Measurements from ENCODE around the gene RANBP17.
"Not testable (repeated sequence)": the region's sequence is repeated elsewhere in the genome, so short reads cannot be mapped to it uniquely, and the experiment has no call there.

The RANBP17 gene

DNA sequence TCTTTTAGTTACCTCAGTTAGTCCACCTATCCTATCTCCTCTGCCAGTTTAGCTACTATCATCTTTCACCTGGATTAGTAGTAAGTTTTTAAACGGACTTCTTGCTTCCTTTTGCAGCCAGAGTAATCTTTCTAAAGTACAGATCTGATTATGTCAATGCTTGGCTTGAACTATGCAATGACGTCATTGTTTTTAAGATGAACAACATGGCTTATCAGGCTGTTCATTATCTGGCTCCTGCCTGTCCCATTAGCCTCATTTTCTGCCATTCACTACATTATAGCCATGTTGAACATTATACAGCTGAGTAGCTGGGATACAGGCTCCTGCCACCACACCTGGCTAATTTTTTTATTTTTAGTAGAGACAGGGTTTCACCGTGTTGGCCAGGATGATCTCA, 98.7 kb downstream of the RANBP17 start:
- no peak overlapping the region for H3K27ac ChIP-seq (ENCODE audit: low read length)
- no peaks in the 10 kb centered on the region for H3K4me1 ChIP-seq (ENCODE audit: control insufficient read depth in 1 of 2, insufficient read depth in 2 of 2, low read length in 2 of 2)
- no peak overlapping the region for H3K4me3 ChIP-seq (ENCODE audit: low read depth in 1 of 2, low read length in 2 of 2)
- H3K9me3 ChIP-seq (ENCODE audit: control insufficient read depth in 1 of 2, low read length in 2 of 2): no peaks in the 10 kb centered on the region
- no peaks in the 10 kb centered on the region for H3K36me3 ChIP-seq (ENCODE audit: control insufficient read depth in 1 of 2, insufficient read depth in 2 of 2, low read length in 2 of 2)
- no peaks in the 10 kb centered on the region for H3K27me3 ChIP-seq (ENCODE audit: low read depth, low read length)

DNA sequence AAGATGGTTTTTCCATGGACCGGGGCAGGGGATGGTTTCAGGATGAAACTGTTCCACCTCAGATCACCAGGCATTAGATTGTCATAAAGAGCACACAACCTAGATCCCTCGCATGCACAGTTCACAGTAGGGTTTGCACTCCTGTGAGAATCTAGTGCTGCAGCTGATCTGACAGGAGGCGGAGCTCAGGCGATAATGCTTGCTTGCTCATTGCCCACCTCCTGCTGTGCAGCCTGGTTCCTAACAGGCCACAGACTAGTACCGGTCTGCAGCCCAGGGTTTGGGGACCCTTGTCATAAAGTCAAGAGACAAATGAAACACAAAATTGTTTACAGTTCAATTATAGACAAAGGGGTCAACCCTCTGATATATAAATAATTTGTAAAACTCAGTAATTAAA, 101.7 kb downstream of the RANBP17 start:
- Histone ChIP-seq H3K4me3 (ENCODE audit: low read depth in 1 of 2, low read length in 2 of 2) (no peak overlapping the region), H3K36me3 (ENCODE audit: control insufficient read depth in 1 of 2, insufficient read depth in 2 of 2, low read length in 2 of 2) (no peaks in the 10 kb centered on the region), H3K4me1 (ENCODE audit: control insufficient read depth in 1 of 2, insufficient read depth in 2 of 2, low read length in 2 of 2) (no peaks in the 10 kb centered on the region), H3K27me3 (ENCODE audit: low read depth, low read length) (no peaks in the 10 kb centered on the region), H3K27ac (ENCODE audit: low read length) (no peak overlapping the region), H3K9me3 (ENCODE audit: control insufficient read depth in 1 of 2, low read length in 2 of 2) (no peaks in the 10 kb centered on the region)

DNA sequence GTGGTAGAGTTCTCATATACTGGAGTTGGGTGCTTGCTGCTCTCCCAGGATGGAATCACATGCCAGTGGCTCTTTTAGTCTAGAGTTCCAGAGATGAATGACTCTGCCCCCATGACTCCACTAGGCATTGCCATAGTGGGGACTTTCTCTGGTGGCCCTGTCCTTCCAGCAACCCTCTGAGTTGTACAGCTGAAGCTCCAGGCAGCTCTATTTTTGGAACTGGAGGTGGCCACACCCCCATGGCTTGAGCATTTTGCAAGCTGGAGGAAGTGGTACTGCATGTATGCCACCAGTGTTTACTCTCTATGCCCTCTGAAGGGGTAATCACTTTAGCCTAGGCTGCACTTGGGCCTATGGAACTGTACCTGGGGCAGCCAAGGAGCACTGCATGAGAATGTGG, 112.6 kb downstream of the RANBP17 start:
- Histone ChIP-seq H3K4me1 (ENCODE audit: control insufficient read depth in 1 of 2, insufficient read depth in 2 of 2, low read length in 2 of 2) (no peaks in the 10 kb centered on the region), H3K27ac (ENCODE audit: low read length) (no peak overlapping the region), H3K27me3 (ENCODE audit: low read depth, low read length) (no peaks in the 10 kb centered on the region), H3K9me3 (ENCODE audit: control insufficient read depth in 1 of 2, low read length in 2 of 2) (no peaks in the 10 kb centered on the region), H3K36me3 (ENCODE audit: control insufficient read depth in 1 of 2, insufficient read depth in 2 of 2, low read length in 2 of 2) (no peaks in the 10 kb centered on the region), H3K4me3 (ENCODE audit: low read depth in 1 of 2, low read length in 2 of 2) (no peak overlapping the region)

DNA sequence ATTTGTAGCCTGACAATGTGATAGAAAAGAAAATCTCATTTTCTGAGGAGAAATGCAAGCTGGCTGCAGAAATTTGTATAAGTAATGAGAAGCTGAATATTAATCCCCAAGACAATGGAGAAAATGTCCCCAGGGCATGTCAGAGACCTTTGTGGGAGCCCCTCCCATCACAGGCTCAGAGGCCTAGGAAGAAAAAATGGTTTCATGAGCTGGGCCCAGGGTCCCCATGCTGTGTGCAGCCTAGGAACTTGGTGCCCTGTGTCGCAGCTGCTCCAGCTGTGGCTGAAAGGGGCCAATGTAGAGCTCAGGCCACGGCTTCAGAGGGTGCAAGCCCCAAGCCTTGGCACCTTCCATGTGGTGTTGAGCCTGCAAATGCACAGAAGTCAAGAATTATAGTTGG, 118.4 kb downstream of the RANBP17 start:
- not testable (repeated sequence) for H3K36me3 ChIP-seq (ENCODE audit: control insufficient read depth in 1 of 2, insufficient read depth in 2 of 2, low read length in 2 of 2); H3K4me1 ChIP-seq (ENCODE audit: control insufficient read depth in 1 of 2, insufficient read depth in 2 of 2, low read length in 2 of 2); H3K4me3 ChIP-seq (ENCODE audit: low read depth in 1 of 2, low read length in 2 of 2); H3K27ac ChIP-seq (ENCODE audit: low read length); H3K27me3 ChIP-seq (ENCODE audit: low read depth, low read length); H3K9me3 ChIP-seq (ENCODE audit: control insufficient read depth in 1 of 2, low read length in 2 of 2)

DNA sequence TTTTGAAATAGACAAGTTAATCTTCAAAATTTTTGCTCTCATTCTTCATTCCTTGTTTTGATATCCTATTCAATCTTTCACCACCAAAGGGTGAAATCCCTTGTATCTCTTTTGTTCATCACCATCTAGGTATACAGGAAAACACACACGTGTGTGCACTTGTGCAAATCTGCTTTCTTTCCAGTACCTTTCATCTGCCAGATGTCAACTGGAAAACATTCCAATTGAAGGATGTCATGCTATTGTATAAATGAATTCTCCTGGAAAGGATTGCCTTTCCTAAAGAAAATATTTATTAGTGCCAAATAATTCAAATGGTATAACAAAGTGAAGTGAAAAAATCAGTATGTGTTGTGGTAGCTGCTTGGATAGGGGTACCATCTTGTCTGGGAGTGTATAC, 123.7 kb downstream of the RANBP17 start:
- H3K27ac ChIP-seq (ENCODE audit: low read length): no peak overlapping the region
- H3K27me3 ChIP-seq (ENCODE audit: low read depth, low read length): no peaks in the 10 kb centered on the region
- H3K36me3 ChIP-seq (ENCODE audit: control insufficient read depth in 1 of 2, insufficient read depth in 2 of 2, low read length in 2 of 2): no peaks in the 10 kb centered on the region
- peaks cover 0 to 2% of the 10 kb centered on the region in 2 donors for H3K9me3 ChIP-seq (ENCODE audit: control insufficient read depth in 1 of 2, low read length in 2 of 2)
- H3K4me1 ChIP-seq (ENCODE audit: control insufficient read depth in 1 of 2, insufficient read depth in 2 of 2, low read length in 2 of 2): no peaks in the 10 kb centered on the region
- no peak overlapping the region for H3K4me3 ChIP-seq (ENCODE audit: low read depth in 1 of 2, low read length in 2 of 2)

DNA sequence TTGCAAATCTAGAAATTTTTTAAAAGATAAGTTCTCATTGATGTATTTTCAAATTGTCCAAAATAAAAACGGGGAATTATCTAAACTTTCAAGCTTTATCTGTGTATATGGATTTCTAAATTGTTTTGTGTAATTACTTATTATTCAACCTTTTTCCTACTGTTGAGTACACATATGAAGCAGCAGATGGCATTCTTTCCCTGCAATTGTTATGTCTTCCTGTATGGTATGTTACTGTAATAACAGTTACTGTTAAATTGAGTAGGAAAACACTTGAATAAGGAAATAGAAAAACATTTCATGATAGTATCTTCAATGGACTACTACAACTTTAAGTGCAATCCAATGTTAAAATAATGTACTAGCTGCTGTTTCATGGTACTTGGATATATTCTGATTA, 124.8 kb downstream of the RANBP17 start:
- Histone ChIP-seq H3K4me1 (ENCODE audit: control insufficient read depth in 1 of 2, insufficient read depth in 2 of 2, low read length in 2 of 2) (no peaks in the 10 kb centered on the region), H3K36me3 (ENCODE audit: control insufficient read depth in 1 of 2, insufficient read depth in 2 of 2, low read length in 2 of 2) (no peaks in the 10 kb centered on the region), H3K27me3 (ENCODE audit: low read depth, low read length) (no peaks in the 10 kb centered on the region)

DNA sequence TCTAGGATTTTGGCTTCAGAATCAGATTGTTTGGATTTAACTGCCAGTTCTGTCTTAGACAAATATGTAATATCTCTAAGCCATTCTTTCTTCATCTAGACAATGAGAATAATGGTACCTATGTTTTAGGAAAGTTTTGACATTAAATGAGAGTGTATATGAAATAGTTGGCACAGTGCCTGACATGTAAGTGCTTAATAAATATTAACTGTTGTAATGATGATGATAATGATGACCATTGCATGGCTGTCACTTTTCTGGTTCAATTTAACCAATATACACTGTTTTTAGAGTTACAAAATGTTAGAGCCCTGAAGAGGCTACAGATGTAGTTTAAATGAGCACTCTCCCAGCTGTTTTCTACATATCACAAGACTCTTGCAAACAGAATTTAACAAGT, 131.7 kb downstream of the RANBP17 start:
- no peaks in the 10 kb centered on the region for H3K4me1 ChIP-seq (ENCODE audit: control insufficient read depth in 1 of 2, insufficient read depth in 2 of 2, low read length in 2 of 2)
- no peaks in the 10 kb centered on the region for H3K27me3 ChIP-seq (ENCODE audit: low read depth, low read length)
- no peak overlapping the region for H3K27ac ChIP-seq (ENCODE audit: low read length)
- no peak overlapping the region for H3K4me3 ChIP-seq (ENCODE audit: low read depth in 1 of 2, low read length in 2 of 2)
- no peaks in the 10 kb centered on the region for H3K36me3 ChIP-seq (ENCODE audit: control insufficient read depth in 1 of 2, insufficient read depth in 2 of 2, low read length in 2 of 2)
- no peaks in the 10 kb centered on the region for H3K9me3 ChIP-seq (ENCODE audit: control insufficient read depth in 1 of 2, low read length in 2 of 2)

More for the DNA sequence above, 124.8 kb downstream of the RANBP17 start:
- Histone ChIP-seq H3K9me3 (ENCODE audit: control insufficient read depth in 1 of 2, low read length in 2 of 2) (no peaks in the 10 kb centered on the region), H3K27ac (ENCODE audit: low read length) (no peak overlapping the region), H3K4me3 (ENCODE audit: low read depth in 1 of 2, low read length in 2 of 2) (no peak overlapping the region)

DNA sequence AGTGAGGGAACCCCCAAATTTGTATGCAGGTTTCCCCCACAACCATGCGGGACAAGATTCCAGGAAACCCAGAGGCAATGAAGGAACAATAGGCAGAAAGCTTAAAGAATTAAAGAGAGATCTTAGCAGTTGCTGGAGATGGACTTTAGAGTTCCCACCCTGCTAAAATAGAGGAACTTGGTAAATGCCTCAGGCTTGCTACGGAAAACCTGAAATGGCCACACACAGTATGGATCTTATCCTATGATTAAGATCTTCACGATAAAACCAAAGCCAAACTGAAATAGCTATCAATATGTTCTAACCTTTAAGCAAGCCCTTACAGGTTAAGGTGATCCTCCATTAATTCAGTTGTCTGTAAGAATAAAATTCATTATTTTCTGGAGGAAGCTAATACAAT, 148.3 kb downstream of the RANBP17 start:
- H3K27ac ChIP-seq (ENCODE audit: low read length): no peak overlapping the region
- no peak overlapping the region for H3K4me3 ChIP-seq (ENCODE audit: low read depth in 1 of 2, low read length in 2 of 2)
- no peaks in the 10 kb centered on the region for H3K9me3 ChIP-seq (ENCODE audit: control insufficient read depth in 1 of 2, low read length in 2 of 2)
- H3K36me3 ChIP-seq (ENCODE audit: control insufficient read depth in 1 of 2, insufficient read depth in 2 of 2, low read length in 2 of 2): no peaks in the 10 kb centered on the region
- no peaks in the 10 kb centered on the region for H3K4me1 ChIP-seq (ENCODE audit: control insufficient read depth in 1 of 2, insufficient read depth in 2 of 2, low read length in 2 of 2)
- H3K27me3 ChIP-seq (ENCODE audit: low read depth, low read length): no peaks in the 10 kb centered on the region

DNA sequence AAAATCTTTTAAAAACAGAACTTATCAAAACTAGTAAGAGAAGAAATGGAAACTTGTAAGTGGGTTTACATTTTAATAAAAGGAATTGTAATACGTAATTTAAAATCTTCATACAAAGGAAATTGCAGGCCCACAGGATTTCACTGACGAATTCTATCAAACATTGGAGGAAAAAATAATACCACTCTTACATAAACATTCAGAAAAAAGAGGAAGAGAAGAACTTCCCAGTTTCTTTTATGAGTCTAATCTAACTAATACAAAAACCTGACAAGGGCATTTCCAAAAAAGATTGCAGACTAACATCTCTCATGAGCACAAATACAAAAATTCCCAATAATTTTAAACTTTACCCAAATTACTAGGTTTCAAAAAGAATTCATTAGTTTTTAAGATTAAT, 149.0 kb downstream of the RANBP17 start:
- no peak overlapping the region for H3K4me3 ChIP-seq (ENCODE audit: low read depth in 1 of 2, low read length in 2 of 2)
- H3K9me3 ChIP-seq (ENCODE audit: control insufficient read depth in 1 of 2, low read length in 2 of 2): no peaks in the 10 kb centered on the region
- H3K4me1 ChIP-seq (ENCODE audit: control insufficient read depth in 1 of 2, insufficient read depth in 2 of 2, low read length in 2 of 2): no peaks in the 10 kb centered on the region
- no peak overlapping the region for H3K27ac ChIP-seq (ENCODE audit: low read length)
- H3K36me3 ChIP-seq (ENCODE audit: control insufficient read depth in 1 of 2, insufficient read depth in 2 of 2, low read length in 2 of 2): no peaks in the 10 kb centered on the region
- no peaks in the 10 kb centered on the region for H3K27me3 ChIP-seq (ENCODE audit: low read depth, low read length)

DNA sequence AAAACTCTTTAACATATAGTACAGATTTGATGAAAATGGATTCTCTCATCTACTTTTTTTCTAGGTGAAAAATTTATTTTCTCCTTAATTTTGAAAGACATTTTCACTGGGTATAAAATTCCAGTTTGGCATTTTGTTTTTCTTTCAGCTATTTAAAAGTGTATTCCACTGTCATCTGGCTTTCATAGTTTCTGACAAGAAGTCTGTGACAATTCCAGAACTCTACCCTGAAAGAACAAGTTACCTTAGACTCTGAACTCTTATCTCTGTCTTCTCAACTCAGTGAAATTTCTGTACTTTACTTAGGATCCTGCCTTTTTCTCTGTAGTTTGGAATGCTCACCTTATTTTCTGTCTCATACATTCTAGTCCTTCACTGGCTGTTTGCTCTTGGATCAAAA, 161.7 kb downstream of the RANBP17 start:
- no peaks in the 10 kb centered on the region for H3K4me1 ChIP-seq (ENCODE audit: control insufficient read depth in 1 of 2, insufficient read depth in 2 of 2, low read length in 2 of 2)
- no peak overlapping the region for H3K4me3 ChIP-seq (ENCODE audit: low read depth in 1 of 2, low read length in 2 of 2)
- H3K27ac ChIP-seq (ENCODE audit: low read length): no peak overlapping the region
- peaks cover 0 to 18% of the 10 kb centered on the region in 2 donors for H3K9me3 ChIP-seq (ENCODE audit: control insufficient read depth in 1 of 2, low read length in 2 of 2)
- H3K27me3 ChIP-seq (ENCODE audit: low read depth, low read length): no peaks in the 10 kb centered on the region
- H3K36me3 ChIP-seq (ENCODE audit: control insufficient read depth in 1 of 2, insufficient read depth in 2 of 2, low read length in 2 of 2): no peaks in the 10 kb centered on the region

DNA sequence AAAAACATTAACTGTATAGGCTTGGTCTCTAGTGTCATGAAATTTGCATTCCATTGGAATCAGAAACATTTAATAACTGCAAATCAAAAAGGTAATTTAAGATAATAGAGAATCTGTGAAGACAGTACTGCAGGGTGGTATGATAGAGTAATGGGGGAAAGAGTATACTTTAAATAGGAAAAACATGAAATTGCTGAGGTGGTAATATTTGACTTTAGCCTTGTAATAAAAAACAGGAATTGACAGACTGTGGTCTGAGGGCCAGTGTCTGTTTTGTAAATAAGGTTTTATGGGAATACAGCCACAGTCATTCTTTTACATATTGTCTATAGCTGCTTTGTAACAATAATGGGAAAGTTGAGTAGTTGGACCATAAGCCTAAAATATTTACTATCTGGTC, 162.3 kb downstream of the RANBP17 start:
- H3K9me3 ChIP-seq (ENCODE audit: control insufficient read depth in 1 of 2, low read length in 2 of 2): peaks cover 0 to 18% of the 10 kb centered on the region in 2 donors
- no peak overlapping the region for H3K4me3 ChIP-seq (ENCODE audit: low read depth in 1 of 2, low read length in 2 of 2)
- no peaks in the 10 kb centered on the region for H3K36me3 ChIP-seq (ENCODE audit: control insufficient read depth in 1 of 2, insufficient read depth in 2 of 2, low read length in 2 of 2)
- H3K27me3 ChIP-seq (ENCODE audit: low read depth, low read length): no peaks in the 10 kb centered on the region
- H3K4me1 ChIP-seq (ENCODE audit: control insufficient read depth in 1 of 2, insufficient read depth in 2 of 2, low read length in 2 of 2): no peaks in the 10 kb centered on the region
- H3K27ac ChIP-seq (ENCODE audit: low read length): no peak overlapping the region

DNA sequence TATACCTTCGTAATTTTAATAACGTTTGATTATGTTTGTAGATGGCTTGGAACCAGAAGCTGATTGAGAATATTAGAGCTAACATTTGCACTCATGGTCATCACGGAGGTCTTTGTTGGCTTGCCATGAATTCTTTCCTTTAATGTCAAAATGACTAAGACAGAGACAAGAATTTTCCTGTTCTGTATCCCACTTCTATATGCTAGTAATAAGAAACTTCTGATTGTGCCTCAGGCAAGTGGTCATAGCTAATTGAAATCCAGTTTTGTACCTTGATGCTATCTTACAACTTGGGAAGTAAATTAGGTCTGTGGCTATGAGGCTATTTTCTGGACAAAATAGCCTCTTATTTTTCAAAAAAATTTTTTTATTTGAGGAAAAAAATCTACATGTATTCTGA, 167.6 kb downstream of the RANBP17 start:
- Histone ChIP-seq H3K4me3 (ENCODE audit: low read depth in 1 of 2, low read length in 2 of 2) (no peak overlapping the region), H3K4me1 (ENCODE audit: control insufficient read depth in 1 of 2, insufficient read depth in 2 of 2, low read length in 2 of 2) (no peaks in the 10 kb centered on the region), H3K27me3 (ENCODE audit: low read depth, low read length) (no peaks in the 10 kb centered on the region), H3K27ac (ENCODE audit: low read length) (no peak overlapping the region), H3K9me3 (ENCODE audit: control insufficient read depth in 1 of 2, low read length in 2 of 2) (no peaks in the 10 kb centered on the region), H3K36me3 (ENCODE audit: control insufficient read depth in 1 of 2, insufficient read depth in 2 of 2, low read length in 2 of 2) (no peaks in the 10 kb centered on the region)

All from muscle layer of duodenum (tissue), 2 donors.